HUES64 (cell line): ENCODE data around the gene H2BK1.

Experiments
- H3K27ac ChIP-seq: 2 replicates; pipeline ENCODE4 v1.7.0; 2013; ENCODE audit warnings: low read depth, low read length, inconsistent platforms
- H3K27me3 ChIP-seq: 2 replicates; pipeline ENCODE4 v1.6.1; 2013; ENCODE audit warnings: mild to moderate bottlenecking, low read length; ENCODE audit not compliant: insufficient read depth
- H3K36me3 ChIP-seq: 2 replicates; pipeline ENCODE4 v1.6.1; 2013; ENCODE audit warnings: mild to moderate bottlenecking, low read length; ENCODE audit not compliant: insufficient read depth
- H3K4me1 ChIP-seq: 2 replicates; pipeline ENCODE4 v1.6.1; 2013; ENCODE audit warnings: mild to moderate bottlenecking, low read length, moderate library complexity; ENCODE audit not compliant: insufficient read depth
- H3K4me3 ChIP-seq: 2 replicates; pipeline ENCODE4 v1.5.1; 2013; ENCODE audit warnings: mild to moderate bottlenecking, low read length, moderate library complexity
- H3K9ac ChIP-seq: 2 replicates; pipeline ENCODE4 v1.6.1; 2013; ENCODE audit warnings: mild to moderate bottlenecking, low read depth, low read length
- H3K9me3 ChIP-seq: 2 replicates; pipeline ENCODE4 v1.6.1; 2013; ENCODE audit warnings: low read depth, low read length; ENCODE audit not compliant: insufficient read depth
- whole genome bisulfite sequencing: fragments of 150-250, 120-280 bp; methylation state at CpG from one replicate; pipeline ENCODE4 v1.1.7; 2013; ENCODE audit warnings: missing lambda C conversion rate; 5-methylcytosine and 5-hydroxymethylcytosine counted together

The H2BK1 gene

GRCh38 chr7:151209588-151209987, 700 bp downstream of the H2BK1 start:
- peaks cover 6% of the 10 kb centered on the region for H3K4me1 ChIP-seq
- WGBS = 95% methylated on average over 6 of the region's 6 CpGs
- H3K36me3 ChIP-seq = peaks cover 27% of the 10 kb centered on the region
- no peak overlapping the region for H3K27ac ChIP-seq
- H3K9ac ChIP-seq = no peak overlapping the region
- no peaks in the 10 kb centered on the region for H3K27me3 ChIP-seq
- no peaks in the 10 kb centered on the region for H3K9me3 ChIP-seq
- no peak overlapping the region for H3K4me3 ChIP-seq

- WGBS = 80% methylated on average over 8 of the region's 9 CpGs
- H3K27me3 ChIP-seq = no peaks in the 10 kb centered on the region
These were observed 1.9 kb downstream of the H2BK1 start for GRCh38 chr7:151208253-151208862.

GRCh38 chr7:151207804-151208203, 2.5 kb downstream of the H2BK1 start:
- WGBS = 92% methylated on average over 12 of the region's 12 CpGs
- Histone ChIP-seq H3K27me3 (no peaks in the 10 kb centered on the region), H3K4me3 (no peak overlapping the region), H3K36me3 (peaks cover 9% of the 10 kb centered on the region), H3K9ac (no peak overlapping the region), H3K9me3 (no peaks in the 10 kb centered on the region), H3K27ac (no peak overlapping the region), H3K4me1 (peaks cover 6% of the 10 kb centered on the region)

More at GRCh38 chr7:151208253-151208862, 1.9 kb downstream of the H2BK1 start:
- H3K9ac ChIP-seq = no peak overlapping the region
- H3K27ac ChIP-seq = no peak overlapping the region
- no peak overlapping the region for H3K4me3 ChIP-seq
- peaks cover 6% of the 10 kb centered on the region for H3K4me1 ChIP-seq
- no peaks in the 10 kb centered on the region for H3K9me3 ChIP-seq
- peaks cover 15% of the 10 kb centered on the region for H3K36me3 ChIP-seq

GRCh38 chr7:151207315-151207714, 3.0 kb downstream of the H2BK1 start:
- no peak overlapping the region for H3K27ac ChIP-seq
- H3K4me1 ChIP-seq = peaks cover 6% of the 10 kb centered on the region
- no peaks in the 10 kb centered on the region for H3K9me3 ChIP-seq
- no peaks in the 10 kb centered on the region for H3K27me3 ChIP-seq
- H3K36me3 ChIP-seq = 0 out of 2 replicates have a peak, but pooled peaks cover 5% of the 10 kb centered on the region
- H3K9ac ChIP-seq = no peak overlapping the region
- H3K4me3 ChIP-seq = no peak overlapping the region
- 87% methylated on average over 9 of the region's 9 CpGs for WGBS

- no peak overlapping the region for H3K4me3 ChIP-seq
- WGBS = 91% methylated on average over 9 of the region's 9 CpGs
- H3K27me3 ChIP-seq = no peaks in the 10 kb centered on the region
- H3K9ac ChIP-seq = no peak overlapping the region
- H3K27ac ChIP-seq = no peak overlapping the region
- 0 out of 2 replicates have a peak, but pooled peaks cover under 1% of the 10 kb centered on the region for H3K36me3 ChIP-seq
- peaks cover 6% of the 10 kb centered on the region for H3K4me1 ChIP-seq
- no peaks in the 10 kb centered on the region for H3K9me3 ChIP-seq
These were observed 3.4 kb downstream of the H2BK1 start for GRCh38 chr7:151206914-151207313.

GRCh38 chr7:151205730-151206129, 4.6 kb downstream of the H2BK1 start:
- Histone ChIP-seq H3K36me3 (no peaks in the 10 kb centered on the region), H3K9ac (no peak overlapping the region), H3K27me3 (no peaks in the 10 kb centered on the region), H3K4me1 (peaks cover 4% of the 10 kb centered on the region), H3K27ac (no peak overlapping the region), H3K4me3 (no peak overlapping the region), H3K9me3 (no peaks in the 10 kb centered on the region)
- 72% methylated on average over 6 of the region's 6 CpGs for WGBS

GRCh38 chr7:151204383-151205032, 5.8 kb downstream of the H2BK1 start:
- no peaks in the 10 kb centered on the region for H3K9me3 ChIP-seq
- no peak overlapping the region for H3K27ac ChIP-seq
- WGBS = 91% methylated on average over 48 of the region's 48 CpGs
- H3K4me3 ChIP-seq = no peak overlapping the region
- peaks cover 3% of the 10 kb centered on the region; the same call in 1 of the 2 replicates for H3K4me1 ChIP-seq
- no peak overlapping the region for H3K9ac ChIP-seq
- no peaks in the 10 kb centered on the region for H3K36me3 ChIP-seq
- H3K27me3 ChIP-seq = no peaks in the 10 kb centered on the region

GRCh38 chr7:151202836-151203235, 7.5 kb downstream of the H2BK1 start:
- Histone ChIP-seq H3K36me3 (no peaks in the 10 kb centered on the region), H3K4me3 (no peak overlapping the region), H3K9ac (no peak overlapping the region), H3K9me3 (no peaks in the 10 kb centered on the region), H3K27me3 (no peaks in the 10 kb centered on the region), H3K4me1 (peaks cover 3% of the 10 kb centered on the region; the same call in 1 of the 2 replicates), H3K27ac (no peak overlapping the region)
- WGBS = 94% methylated on average over 9 of the region's 9 CpGs

GRCh38 chr7:151201751-151202150, 8.5 kb downstream of the H2BK1 start:
- Histone ChIP-seq H3K27me3 (no peaks in the 10 kb centered on the region), H3K9ac (no peak overlapping the region), H3K36me3 (no peaks in the 10 kb centered on the region), H3K4me3 (no peak overlapping the region), H3K27ac (no peak overlapping the region), H3K9me3 (no peaks in the 10 kb centered on the region), H3K4me1 (peaks cover 3% of the 10 kb centered on the region; the same call in 1 of the 2 replicates)
- 90% methylated on average over 4 of the region's 4 CpGs for WGBS

GRCh38 chr7:151201344-151201743, 8.9 kb downstream of the H2BK1 start:
- H3K27me3 ChIP-seq = no peaks in the 10 kb centered on the region
- peaks cover 3% of the 10 kb centered on the region; the same call in 1 of the 2 replicates for H3K4me1 ChIP-seq
- 84% methylated on average over 3 of the region's 3 CpGs for WGBS
- H3K27ac ChIP-seq = no peak overlapping the region
- no peaks in the 10 kb centered on the region for H3K9me3 ChIP-seq
- no peak overlapping the region for H3K9ac ChIP-seq
- no peak overlapping the region for H3K4me3 ChIP-seq
- no peaks in the 10 kb centered on the region for H3K36me3 ChIP-seq

- Histone ChIP-seq H3K9ac (no peak overlapping the region), H3K36me3 (no peaks in the 10 kb centered on the region), H3K9me3 (no peaks in the 10 kb centered on the region), H3K4me1 (peaks cover 3% of the 10 kb centered on the region; the same call in 1 of the 2 replicates), H3K4me3 (no peak overlapping the region), H3K27ac (no peak overlapping the region), H3K27me3 (0 out of 2 replicates have a peak, but pooled peaks cover 3% of the 10 kb centered on the region)
- WGBS = 77% methylated on average over 30 of the region's 30 CpGs
These were observed 11.1 kb downstream of the H2BK1 start for GRCh38 chr7:151198945-151199848.
